Trophoblast cell (in vitro differentiated cells and primary cell): ENCODE results near the gene GOLGA1.

Experiments used
- DNase-seq, 2 donors: peaks; one replicate each; pipeline ENCODE4 v3.0.0-alpha.2; 2016
- H2AFZ ChIP-seq: 2 replicates; pipeline ENCODE4 v1.6.1; 2013; ENCODE audit warnings: low read length, moderate library complexity, mild to moderate bottlenecking; ENCODE audit not compliant: insufficient read depth, poor library complexity
- H2AK5ac ChIP-seq: 2 replicates; pipeline ENCODE4 v1.6.1; 2013; ENCODE audit warnings: mild to moderate bottlenecking, low read length
- H2BK120ac ChIP-seq: 2 replicates; pipeline ENCODE4 v1.6.1; 2013; ENCODE audit warnings: low read length, mild to moderate bottlenecking, moderate library complexity; ENCODE audit not compliant: insufficient read depth, poor library complexity
- H2BK12ac ChIP-seq: 2 replicates; pipeline ENCODE4 v1.6.1; 2013; ENCODE audit warnings: mild to moderate bottlenecking, low read length, moderate library complexity
- H2BK5ac ChIP-seq: 2 replicates; pipeline ENCODE4 v1.6.1; 2013; ENCODE audit warnings: low read length, low read depth, moderate library complexity, mild to moderate bottlenecking; ENCODE audit not compliant: poor library complexity
- H3K14ac ChIP-seq: 2 replicates; pipeline ENCODE4 v1.6.1; 2013; ENCODE audit warnings: mild to moderate bottlenecking, low read length
- H3K18ac ChIP-seq: 2 replicates; pipeline ENCODE4 v1.6.1; 2013; ENCODE audit warnings: mild to moderate bottlenecking, low read length
- H3K23ac ChIP-seq: 2 replicates; pipeline ENCODE4 v1.6.1; 2013; ENCODE audit warnings: low read length
- H3K27ac ChIP-seq: 2 replicates; pipeline ENCODE4 v1.5.1; 2013; ENCODE audit warnings: low read depth, mild to moderate bottlenecking, inconsistent platforms, low read length, moderate library complexity
- H3K27me3 ChIP-seq: 2 replicates; pipeline ENCODE4 v1.6.1; 2013; ENCODE audit warnings: inconsistent platforms, mild to moderate bottlenecking, low read length, moderate library complexity; ENCODE audit not compliant: insufficient read depth
- H3K36me3 ChIP-seq, 2 experiments: 1 replicate in 1 of 2; 2 replicates in 1 of 2; pipeline ENCODE4 v1.6.1; 2013; ENCODE audit warnings: low read length in 2 of 2, mild to moderate bottlenecking in 2 of 2, moderate library complexity in 1 of 2; ENCODE audit not compliant: insufficient read depth in 2 of 2, control insufficient read depth in 1 of 2
- H3K4ac ChIP-seq: 2 replicates; pipeline ENCODE4 v1.6.1; 2013; ENCODE audit warnings: low read depth, mild to moderate bottlenecking, low read length, moderate library complexity
- H3K4me1 ChIP-seq, 2 experiments: 1 replicate in 1 of 2; 2 replicates in 1 of 2; pipeline ENCODE4 v1.6.1; 2013; ENCODE audit warnings: low read length in 2 of 2, mild to moderate bottlenecking in 2 of 2, moderate library complexity in 1 of 2; ENCODE audit not compliant: insufficient read depth in 2 of 2, control insufficient read depth in 1 of 2
- H3K4me2 ChIP-seq: 2 replicates; pipeline ENCODE4 v1.6.1; 2013; ENCODE audit warnings: inconsistent platforms, mild to moderate bottlenecking, low read length, moderate library complexity
- H3K4me3 ChIP-seq: 2 replicates; pipeline ENCODE4 v1.5.1; 2013; ENCODE audit warnings: mild to moderate bottlenecking, low read depth, low read length, inconsistent platforms
- H3K79me1 ChIP-seq: one replicate; pipeline ENCODE4 v1.6.1; 2013; ENCODE audit warnings: low read length
- H3K79me2 ChIP-seq: 2 replicates; pipeline ENCODE4 v1.6.1; 2013; ENCODE audit warnings: low read length, mild to moderate bottlenecking; ENCODE audit not compliant: control insufficient read depth, insufficient read depth, poor library complexity
- H3K9ac ChIP-seq: 2 replicates; pipeline ENCODE4 v1.6.1; 2013; ENCODE audit warnings: mild to moderate bottlenecking, low read length
- H3K9me3 ChIP-seq: 2 replicates; pipeline ENCODE4 v1.6.1; 2013; ENCODE audit warnings: low read depth, mild to moderate bottlenecking, control low read depth, inconsistent platforms, low read length; ENCODE audit not compliant: insufficient read depth
- H4K12ac ChIP-seq: 2 replicates; pipeline ENCODE4 v1.6.1; 2013; ENCODE audit warnings: low read depth, mild to moderate bottlenecking, low read length, moderate library complexity
- H4K8ac ChIP-seq: 2 replicates; pipeline ENCODE4 v1.6.1; 2013; ENCODE audit warnings: low read depth, mild to moderate bottlenecking, low read length, moderate library complexity
- H4K91ac ChIP-seq: one replicate; pipeline ENCODE4 v1.6.1; 2013; ENCODE audit warnings: low read depth, mild to moderate bottlenecking, low read length, moderate library complexity
- WGBS: extraction: QIAGEN DNeasy Blood & Tissue Kit; methylation state at CpG from one replicate; pipeline ENCODE4 v1.1.7; 2013; ENCODE audit warnings: missing lambda C conversion rate; ENCODE audit not compliant: insufficient read length, insufficient coverage; ENCODE audit errors: extremely low coverage; 5-methylcytosine and 5-hydroxymethylcytosine counted together

GOLGA1 gene

DNA sequence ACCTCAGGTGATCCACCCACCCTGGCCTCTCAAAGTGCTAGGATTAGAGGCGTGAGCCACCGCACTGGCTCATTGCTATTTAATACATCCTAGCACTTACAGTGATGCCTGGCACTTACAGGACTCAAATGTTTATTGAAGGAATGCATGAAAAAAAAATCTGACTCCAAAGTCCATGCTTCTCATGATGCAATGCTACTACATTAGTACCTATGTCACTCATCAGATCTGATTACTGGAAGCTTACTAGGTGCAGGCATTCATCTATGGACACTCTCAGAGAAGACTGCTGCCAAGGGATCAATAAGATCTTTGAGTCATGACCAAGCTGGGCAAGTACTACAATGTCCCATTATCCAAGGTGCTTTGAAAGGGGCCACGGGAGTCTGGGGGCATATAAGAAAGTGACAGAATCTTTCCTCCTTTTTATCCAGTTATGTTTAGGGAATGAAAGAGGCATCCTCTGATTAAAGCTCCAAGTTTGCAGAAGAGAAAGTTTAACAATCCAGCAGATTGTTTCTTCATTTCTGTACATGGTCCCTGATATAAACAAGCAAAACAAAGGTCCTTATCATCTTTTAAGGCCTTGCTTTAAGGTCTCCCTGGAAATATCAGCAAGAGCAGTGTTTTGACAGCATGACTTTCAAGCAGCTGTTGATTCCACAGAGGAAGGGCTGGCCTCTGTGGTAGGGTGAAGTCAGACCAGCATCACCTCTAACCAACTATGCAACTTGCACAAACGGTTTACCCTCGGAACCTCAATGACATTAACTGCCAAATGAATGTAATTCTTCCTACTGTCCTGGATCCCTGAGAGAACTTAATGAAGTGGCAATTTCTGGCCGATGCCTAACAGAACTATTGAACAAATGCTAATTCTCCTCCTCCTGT lies 43.1 kb downstream of the GOLGA1 start:
- Histone ChIP-seq H3K79me1 (no peaks in the 10 kb centered on the region), H2BK12ac (no peak overlapping the region), H3K9me3 (no peaks in the 10 kb centered on the region), H3K14ac (no peak overlapping the region), H4K12ac (no peak overlapping the region), H2BK120ac (no peak overlapping the region), H3K23ac (no peak overlapping the region), H3K4me2 (no peak overlapping the region), H3K9ac (no peak overlapping the region), H3K4me1 (no peaks in the 10 kb centered on the region), H3K4me3 (no peak overlapping the region), H4K91ac (no peak overlapping the region), H3K79me2 (no peaks in the 10 kb centered on the region), H3K27me3 (no peaks in the 10 kb centered on the region), H3K36me3 (peaks cover 19 to 24% of the 10 kb centered on the region in 2 experiments), H2AK5ac (no peak overlapping the region), H3K27ac (no peak overlapping the region), H2BK5ac (no peak overlapping the region), H3K18ac (no peak overlapping the region), H4K8ac (no peak overlapping the region), H3K4ac (no peak overlapping the region), H2AFZ (no peak overlapping the region)
- no CpG with 5 or more reads among the region's 6 CpGs for WGBS
- DNase-seq = peak; percentile 47 to 75

DNA sequence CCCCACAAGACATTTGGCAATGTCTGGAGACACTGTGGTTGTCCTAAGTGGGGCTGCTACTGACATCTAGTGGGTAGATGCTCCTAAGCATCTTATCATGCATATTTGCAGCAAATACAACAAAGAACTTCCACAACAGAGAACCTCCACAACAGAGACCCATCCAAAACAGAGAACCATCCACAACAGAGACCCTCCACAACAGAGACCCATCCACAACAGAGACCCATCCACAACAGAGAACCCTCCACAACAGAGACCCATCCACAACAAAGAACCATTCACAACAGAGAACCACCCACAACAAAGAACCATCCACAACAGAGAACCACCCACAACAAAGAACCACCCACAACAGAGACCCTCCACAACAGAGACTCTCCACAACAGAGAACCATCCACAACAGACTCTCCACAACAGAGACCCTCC lies 46.1 kb downstream of the GOLGA1 start:
- Histone ChIP-seq H3K4me2 (no peak overlapping the region), H3K14ac (no peak overlapping the region), H2BK5ac (no peak overlapping the region), H3K79me1 (no peaks in the 10 kb centered on the region), H2BK120ac (no peak overlapping the region), H3K23ac (no peak overlapping the region), H2BK12ac (no peak overlapping the region), H3K4ac (no peak overlapping the region), H3K4me3 (no peak overlapping the region), H3K36me3 (peaks cover 20 to 35% of the 10 kb centered on the region in 2 experiments), H3K9me3 (peaks cover 2% of the 10 kb centered on the region), H2AFZ (no peak overlapping the region), H4K12ac (no peak overlapping the region), H3K27me3 (no peaks in the 10 kb centered on the region), H3K18ac (no peak overlapping the region), H2AK5ac (no peak overlapping the region), H4K8ac (peak overlapping the region; percentile 33), H3K4me1 (no peaks in the 10 kb centered on the region), H3K27ac (no peak overlapping the region), H4K91ac (no peak overlapping the region), H3K79me2 (no peaks in the 10 kb centered on the region), H3K9ac (no peak overlapping the region)
- peak in 1 of 2 donors; percentile 12 for DNase-seq

DNA sequence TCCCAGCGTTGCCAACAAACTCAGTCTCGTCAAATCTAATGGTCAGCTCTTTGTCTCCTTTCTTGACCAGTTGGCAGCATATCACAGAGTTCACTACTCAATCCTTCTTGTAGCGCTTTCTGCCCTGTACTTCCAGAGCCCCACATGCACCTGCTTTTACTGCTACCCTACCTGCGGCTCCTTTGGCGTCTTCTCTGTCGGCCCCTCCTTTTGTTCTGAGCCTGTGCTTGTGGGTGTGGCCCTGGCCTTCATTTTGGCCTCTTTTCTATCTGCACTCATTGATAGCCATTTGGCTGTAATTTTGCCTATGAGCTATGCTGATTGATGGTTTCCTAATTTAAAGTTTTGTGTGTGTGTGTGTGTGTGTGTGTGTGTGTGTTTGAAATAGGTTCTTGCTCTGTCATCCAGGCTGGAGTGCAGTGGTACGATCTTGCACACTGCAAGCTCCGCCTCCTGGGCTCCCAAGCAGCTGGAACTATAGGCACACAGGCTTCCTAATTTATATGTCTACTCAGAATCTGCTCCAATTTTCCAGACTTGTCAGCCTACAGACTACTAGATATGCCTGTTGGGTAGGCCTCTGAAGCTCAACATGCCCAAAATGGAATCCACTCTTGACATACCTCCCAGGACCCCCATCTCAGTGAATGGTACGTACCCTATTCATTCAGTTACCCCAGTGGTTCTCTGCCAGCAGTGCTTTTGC lies 46.7 kb downstream of the GOLGA1 start:
- no peaks in the 10 kb centered on the region for H3K4me1 ChIP-seq
- peaks cover 19 to 34% of the 10 kb centered on the region in 2 experiments for H3K36me3 ChIP-seq
- H2AFZ ChIP-seq = no peak overlapping the region
- no peak overlapping the region for H2AK5ac ChIP-seq
- no peaks in the 10 kb centered on the region for H3K79me2 ChIP-seq
- no peak overlapping the region for H3K27ac ChIP-seq
- no peak overlapping the region for H3K14ac ChIP-seq
- H3K18ac ChIP-seq = no peak overlapping the region
- WGBS = no CpG with 5 or more reads among the region's 9 CpGs
- no peak overlapping the region for H3K4ac ChIP-seq
- no peak overlapping the region for H4K12ac ChIP-seq
- no peak overlapping the region for H2BK120ac ChIP-seq
- H3K9me3 ChIP-seq = peaks cover 2% of the 10 kb centered on the region
- H4K8ac ChIP-seq = no peak overlapping the region
- no peak overlapping the region for H2BK5ac ChIP-seq
- no peak overlapping the region for H3K23ac ChIP-seq
- no peaks in the 10 kb centered on the region for H3K27me3 ChIP-seq
- no peak for DNase-seq
- no peak overlapping the region for H3K4me3 ChIP-seq
- no peak overlapping the region for H2BK12ac ChIP-seq
- no peak overlapping the region for H4K91ac ChIP-seq
- H3K4me2 ChIP-seq = no peak overlapping the region
- H3K79me1 ChIP-seq = no peaks in the 10 kb centered on the region
- no peak overlapping the region for H3K9ac ChIP-seq

DNA sequence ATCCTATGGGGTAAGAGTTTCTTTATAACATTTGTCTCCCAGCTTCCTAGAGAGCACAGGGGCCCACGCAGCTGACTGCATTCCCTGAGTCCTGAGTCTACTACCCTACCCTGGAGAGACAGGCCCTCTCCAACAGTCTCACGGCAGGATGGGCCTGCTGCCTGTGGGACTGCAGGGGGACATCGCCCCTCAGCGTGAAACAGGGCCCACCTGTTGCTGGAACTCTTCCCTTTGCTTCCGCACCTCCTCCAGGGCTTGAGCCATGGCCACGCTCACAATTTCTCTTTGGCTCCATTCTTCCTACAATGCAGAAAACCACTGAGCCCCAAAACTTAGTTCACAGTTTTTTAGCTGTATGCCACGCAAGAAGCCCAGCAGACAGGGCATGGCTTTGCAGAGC lies 50.7 kb downstream of the GOLGA1 start:
- H4K8ac ChIP-seq = no peak overlapping the region
- H3K36me3 ChIP-seq = peaks cover 29 to 58% of the 10 kb centered on the region in 2 experiments
- H3K23ac ChIP-seq = no peak overlapping the region
- H2AK5ac ChIP-seq = no peak overlapping the region
- H3K79me1 ChIP-seq = no peaks in the 10 kb centered on the region
- H3K18ac ChIP-seq = no peak overlapping the region
- H2BK120ac ChIP-seq = no peak overlapping the region
- H3K9me3 ChIP-seq = peaks cover 6% of the 10 kb centered on the region
- no peaks in the 10 kb centered on the region for H3K4me1 ChIP-seq
- H2BK5ac ChIP-seq = no peak overlapping the region
- no peak overlapping the region for H3K4me3 ChIP-seq
- H3K4ac ChIP-seq = no peak overlapping the region
- H3K27me3 ChIP-seq = no peaks in the 10 kb centered on the region
- no peak overlapping the region for H3K27ac ChIP-seq
- no peak overlapping the region for H2BK12ac ChIP-seq
- H2AFZ ChIP-seq = no peak overlapping the region
- no peak overlapping the region for H3K9ac ChIP-seq
- no peak overlapping the region for H3K4me2 ChIP-seq
- H3K14ac ChIP-seq = no peak overlapping the region
- no peaks in the 10 kb centered on the region for H3K79me2 ChIP-seq
- no peak overlapping the region for H4K12ac ChIP-seq
- no peak overlapping the region for H4K91ac ChIP-seq
- DNase-seq = no peak
- WGBS = no CpG with 5 or more reads among the region's 7 CpGs
